Ureter (tissue), 1 donor: Measurements from ENCODE around the gene LRP1. TPM values are rescaled to one million over a fixed set of nuclear protein-coding genes. Genes with fewer than 3 reads are reported as not detected.

ENCODE experiments used
- DNase-seq: peaks from one replicate; pipeline ENCODE4 v3.0.0-alpha.2; 2020; ENCODE audit warnings: low spot score
- total RNA-seq: library from RNA; stranded (reverse); gene quantifications from one replicate; pipeline ENCODE4 v1.2.4, GENCODE V29; 2023
- donor health status: DM: yes; HTN: yes; CAD: no.

The LRP1 gene
- total RNA-seq, 1 donor from 2014 or later: 180 TPM

- DNase-seq: no peak
Observed at GRCh38 chr12:57236201-57236924, 108.1 kb downstream of the LRP1 start.

GRCh38 chr12:57236925-57237595 is 108.8 kb downstream of the LRP1 start:
- no peak for DNase-seq

- DNase-seq: no peak
Observed at GRCh38 chr12:57237596-57237931, 109.3 kb downstream of the LRP1 start.

GRCh38 chr12:57237932-57238853 is 109.9 kb downstream of the LRP1 start:
- no peak for DNase-seq

GRCh38 chr12:57238854-57239554 is 110.7 kb downstream of the LRP1 start:
- DNase-seq: peak; percentile 89

GRCh38 chr12:57239587-57240065 is 111.3 kb downstream of the LRP1 start:
- no peak for DNase-seq

GRCh38 chr12:57240066-57240921 is 112.0 kb downstream of the LRP1 start:
- DNase-seq: no peak

- no peak for DNase-seq
Observed at GRCh38 chr12:57240926-57241401, 112.7 kb downstream of the LRP1 start.

GRCh38 chr12:57241402-57242310 is 113.4 kb downstream of the LRP1 start:
- DNase-seq: no peak

GRCh38 chr12:57242329-57242690 is 114.0 kb downstream of the LRP1 start:
- no peak for DNase-seq

GRCh38 chr12:57242691-57243454 is 114.6 kb downstream of the LRP1 start:
- DNase-seq: no peak

GRCh38 chr12:57243521-57244311 is 115.4 kb downstream of the LRP1 start:
- peak; percentile 79 for DNase-seq

GRCh38 chr12:57244312-57244696 is 116.0 kb downstream of the LRP1 start:
- no peak for DNase-seq

- no peak for DNase-seq
Observed at GRCh38 chr12:57247041-57247440, 118.8 kb downstream of the LRP1 start.

- no peak for DNase-seq
Observed at GRCh38 chr12:57248934-57249742, 120.9 kb downstream of the LRP1 start.

- no peak for DNase-seq
Observed at GRCh38 chr12:57250541-57250940, 122.3 kb downstream of the LRP1 start.

- DNase-seq: no peak
Observed at GRCh38 chr12:57250956-57251355, 122.7 kb downstream of the LRP1 start, which contains the start of gene STAC3. Gene STAC3 (minus strand): TSS chr12:57251187. CDS start chr12:57249636, 1,551 bp downstream.
